COLO829 (cell line): ENCODE measurements around the gene PANK1.
A peak's percentile ranks its signal among the peaks of the same experiment; 100 is the strongest.
"Not testable (repeated sequence)": the region's sequence is repeated elsewhere in the genome, so short reads cannot be mapped to it uniquely, and the experiment has no call there.

Experiments
- DNase-seq: peaks from one replicate; pipeline ENCODE4 v3.0.0; 2012; ENCODE audit warnings: low spot score

PANK1 gene

DNA sequence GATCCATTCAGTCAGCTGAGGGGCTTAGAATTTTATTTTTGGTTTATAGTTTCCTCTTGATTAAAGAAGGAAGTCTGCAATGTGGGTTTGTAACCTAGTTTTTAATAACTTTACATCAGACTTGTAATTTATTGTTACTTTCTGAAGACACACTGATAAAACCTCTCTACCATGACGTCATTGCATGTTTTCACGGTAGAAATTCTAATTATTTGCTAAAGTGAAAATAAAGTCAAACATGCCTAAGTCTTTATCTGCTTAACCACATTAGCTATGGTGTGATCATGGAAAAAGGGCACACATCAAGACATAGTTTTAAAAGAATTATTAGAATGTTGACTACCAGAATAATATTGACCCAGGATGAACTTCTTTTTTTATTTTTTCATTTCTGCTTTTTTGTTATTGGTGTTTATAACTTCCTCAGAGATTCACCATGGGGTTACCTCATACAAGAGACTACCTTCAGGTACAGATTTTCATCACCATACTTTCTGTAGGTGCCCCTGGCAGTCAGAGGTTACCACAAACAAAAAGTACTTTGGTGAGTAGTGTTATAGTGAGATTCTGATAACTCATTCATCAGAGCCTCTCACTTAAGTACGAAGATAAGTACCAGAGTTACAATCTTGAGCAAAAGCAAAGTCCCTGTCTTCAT lies 7.0 kb upstream of the PANK1 start:
- no peak for DNase-seq

DNA sequence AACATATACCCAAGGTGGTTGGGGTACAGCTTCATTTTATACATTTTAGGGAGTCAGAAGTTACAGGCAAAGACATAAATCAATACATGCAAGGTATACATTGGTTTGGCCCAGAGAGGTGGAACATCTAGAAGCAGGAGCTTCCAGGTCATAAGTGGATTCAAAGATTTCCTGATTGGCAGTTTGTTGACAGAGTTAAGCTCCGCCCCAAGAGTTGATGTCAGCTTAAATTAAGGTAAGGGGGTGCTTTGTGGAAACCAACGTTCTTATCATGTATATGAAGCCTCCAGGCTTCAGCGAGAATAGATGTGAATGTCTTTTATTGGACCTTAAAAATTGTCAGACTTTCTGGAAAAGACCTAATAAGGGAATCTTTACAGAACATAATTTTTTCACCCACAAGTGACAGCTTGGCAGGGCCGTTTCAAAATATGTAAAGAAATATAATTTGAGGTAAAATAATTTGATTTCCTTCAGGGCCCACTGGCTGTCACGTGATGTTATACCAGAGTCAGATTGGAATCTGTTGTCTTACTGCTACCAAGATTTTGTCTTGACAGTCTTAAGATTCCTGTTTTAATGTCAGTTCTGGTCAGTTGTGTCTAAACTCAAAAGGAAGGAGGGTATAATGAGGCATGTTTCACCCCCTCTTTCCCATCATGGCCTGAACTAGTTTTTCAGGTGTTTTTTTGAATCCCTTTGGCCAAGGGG lies 6.3 kb upstream of the PANK1 start:
- no peak for DNase-seq

DNA sequence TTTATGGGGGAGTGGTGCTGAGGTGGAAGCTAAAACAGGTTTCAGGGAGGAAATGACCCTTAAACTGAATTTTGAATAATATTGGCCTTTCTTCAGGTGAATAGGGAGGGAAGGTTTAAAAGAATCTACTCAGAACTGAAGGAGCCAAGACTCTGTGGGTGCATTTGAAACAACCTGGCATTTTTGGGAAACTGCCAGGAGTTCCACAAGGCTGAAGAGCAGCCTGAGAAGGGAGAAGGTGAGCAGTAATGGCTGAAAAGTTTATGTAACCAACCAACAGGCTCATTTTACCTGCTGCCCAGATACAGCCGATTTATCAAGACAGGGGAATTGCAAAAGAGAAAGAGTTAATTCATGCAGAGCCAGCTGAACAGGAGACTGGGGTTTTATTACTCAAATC lies 4.0 kb upstream of the PANK1 start:
- DNase-seq, result no peak

GRCh38 chr10:89648074-89648473 lies 3.0 kb upstream of the PANK1 start:
- DNase-seq, result no peak

DNA sequence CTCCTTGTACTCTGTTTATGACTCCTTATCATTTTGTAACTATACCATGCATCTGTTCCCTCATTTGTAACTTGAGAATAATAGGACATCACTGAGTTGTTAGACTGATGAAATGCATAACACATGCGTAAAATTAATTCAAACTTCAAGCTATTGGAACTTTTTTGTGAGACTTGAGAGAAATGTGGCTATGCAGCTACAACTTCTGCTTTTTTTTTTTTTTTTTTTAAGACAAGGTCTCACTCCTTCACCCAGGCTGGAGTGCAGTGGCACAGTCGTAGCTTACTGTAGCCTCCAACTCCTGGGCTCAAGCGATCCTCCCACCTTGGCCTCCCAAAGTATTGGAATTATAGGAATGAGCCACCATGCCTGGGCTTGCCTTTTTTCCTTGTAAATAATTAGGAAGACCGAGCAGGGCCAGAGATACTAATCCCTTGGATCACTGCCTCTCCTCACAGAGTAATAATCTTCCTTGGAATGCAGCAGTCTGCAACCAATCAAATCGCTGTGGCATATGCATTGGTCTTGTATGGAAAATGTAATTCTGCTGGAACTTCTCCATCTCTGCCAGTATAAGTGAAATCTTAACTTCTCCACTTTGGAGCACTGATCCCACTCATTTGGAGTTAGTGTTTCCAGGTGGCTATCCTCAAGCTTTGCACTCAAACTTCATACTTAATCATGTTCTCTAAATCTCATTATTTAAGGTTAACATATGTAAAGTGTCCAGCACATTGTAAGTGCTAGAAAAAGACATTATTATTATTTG lies 2.0 kb upstream of the PANK1 start:
- no peak for DNase-seq

DNA sequence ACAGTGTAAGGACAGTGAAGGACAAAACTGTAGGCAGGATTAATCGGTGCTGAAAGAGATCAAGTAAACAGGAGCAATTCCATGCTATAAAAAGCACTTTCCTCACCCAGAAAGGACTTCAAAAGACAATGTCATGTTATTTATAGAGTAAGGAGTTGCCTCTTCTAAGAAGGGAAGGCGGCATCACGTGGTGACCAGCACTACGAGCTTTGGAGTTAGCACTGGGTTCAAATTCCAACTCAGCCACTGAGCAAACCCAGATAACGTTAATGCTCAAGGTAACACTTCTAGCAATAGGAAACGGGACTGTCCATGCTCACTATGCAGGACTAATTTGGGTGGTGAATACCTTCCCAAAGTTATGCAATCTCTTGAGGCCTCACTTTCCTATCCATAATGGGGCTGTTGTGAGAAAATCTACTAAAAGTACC lies 715 bp upstream of the PANK1 start:
- DNase-seq, result no peak

DNA sequence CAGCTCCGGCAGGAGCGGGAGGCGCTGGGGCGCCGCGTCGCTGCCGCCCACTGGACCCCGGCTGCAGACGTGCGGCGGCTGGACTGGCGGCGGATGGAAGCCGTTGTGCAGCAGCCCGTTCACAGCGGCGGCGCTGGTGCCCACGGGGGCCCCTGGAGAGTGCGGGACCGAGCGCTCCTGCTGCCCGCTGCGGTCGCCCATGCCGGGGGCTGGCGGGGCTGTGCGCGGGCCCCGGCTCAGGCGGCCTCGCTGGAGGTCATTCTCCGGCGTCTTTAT lies 413 bp downstream of the PANK1 start:
- DNase-seq, result no peak

DNA sequence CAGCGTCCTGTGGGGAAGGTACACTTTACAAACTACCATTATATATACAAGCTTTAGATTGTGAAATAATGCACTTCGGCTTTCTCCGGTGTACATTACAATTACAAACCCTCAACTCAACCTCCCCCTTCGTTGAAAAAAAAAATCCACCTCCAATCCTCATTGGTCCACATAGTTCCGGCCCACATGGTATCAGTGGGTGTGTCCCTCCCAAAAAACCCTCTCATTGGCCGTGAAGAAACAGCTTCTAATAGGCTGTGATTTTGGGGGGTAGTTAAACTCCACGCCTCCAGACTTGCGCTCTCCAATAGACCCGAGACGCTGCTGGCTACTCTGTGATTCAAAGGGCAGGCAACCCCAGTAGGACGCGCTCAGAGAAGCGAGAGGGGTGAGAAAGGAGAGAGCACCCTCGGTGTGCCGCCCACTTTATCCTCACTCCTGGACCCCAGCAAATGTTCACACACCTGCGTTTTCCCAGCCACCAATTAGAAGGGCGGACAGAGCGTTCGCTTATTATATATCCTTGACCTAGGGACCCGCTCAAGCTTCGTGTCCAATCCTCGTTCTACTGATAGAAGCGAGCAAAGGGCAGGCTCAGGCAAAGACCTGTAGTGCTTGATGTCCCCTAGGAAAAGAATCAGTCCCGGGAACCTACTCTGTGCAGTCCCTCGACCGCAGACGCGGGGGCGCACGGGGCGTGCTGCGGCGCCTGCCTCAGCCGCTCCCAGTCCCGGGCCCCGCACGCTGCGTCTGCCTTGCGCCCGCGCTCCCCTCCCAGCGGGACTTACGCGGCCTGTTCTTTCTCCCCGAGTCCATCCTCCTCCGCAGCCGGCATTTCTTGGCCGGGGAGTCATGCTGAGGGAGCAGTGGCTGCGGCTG lies 991 bp downstream of the PANK1 start:
- peak; percentile 55 for DNase-seq

DNA sequence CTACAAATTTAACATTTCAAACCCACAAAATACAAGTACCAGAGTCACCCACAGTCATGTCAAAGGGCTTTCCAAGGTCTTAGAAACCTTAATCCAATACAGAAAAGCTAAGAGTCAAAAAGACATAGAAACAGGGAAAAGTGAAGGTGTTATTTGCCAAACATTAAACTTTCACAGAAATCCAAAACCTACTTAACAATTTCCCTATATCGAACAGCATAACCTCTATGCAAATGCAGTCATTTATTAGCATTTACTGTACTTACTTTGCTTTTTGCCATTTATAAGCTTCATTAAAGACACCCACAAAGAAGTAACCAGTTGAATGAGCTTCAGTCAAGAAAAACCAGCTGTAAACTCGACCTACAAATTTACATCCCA lies 1.6 kb downstream of the PANK1 start:
- DNase-seq, result no peak

- no peak for DNase-seq
Observed at GRCh38 chr10:89642193-89642592, 2.8 kb downstream of the PANK1 start.

DNA sequence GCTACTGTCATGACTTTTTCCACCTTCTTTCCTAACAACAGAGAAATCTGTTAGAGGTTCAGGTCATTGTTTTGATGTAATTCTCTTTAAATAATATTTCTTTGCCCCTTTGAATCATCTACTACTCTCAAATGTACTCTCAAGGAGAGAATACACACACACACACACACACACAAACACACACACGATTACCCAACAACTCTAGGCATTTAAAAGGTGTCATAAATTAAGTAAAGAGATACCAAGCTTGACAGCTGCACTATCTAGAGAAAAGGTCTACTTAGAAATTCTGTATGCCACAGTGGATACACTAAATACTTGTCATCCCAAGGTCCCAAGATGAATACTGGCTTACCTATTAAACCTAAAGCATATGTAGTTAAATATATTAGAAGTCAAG lies 4.8 kb downstream of the PANK1 start:
- DNase-seq, result no peak

GRCh38 chr10:89639326-89639725 lies 5.7 kb downstream of the PANK1 start:
- DNase-seq, result no peak

DNA sequence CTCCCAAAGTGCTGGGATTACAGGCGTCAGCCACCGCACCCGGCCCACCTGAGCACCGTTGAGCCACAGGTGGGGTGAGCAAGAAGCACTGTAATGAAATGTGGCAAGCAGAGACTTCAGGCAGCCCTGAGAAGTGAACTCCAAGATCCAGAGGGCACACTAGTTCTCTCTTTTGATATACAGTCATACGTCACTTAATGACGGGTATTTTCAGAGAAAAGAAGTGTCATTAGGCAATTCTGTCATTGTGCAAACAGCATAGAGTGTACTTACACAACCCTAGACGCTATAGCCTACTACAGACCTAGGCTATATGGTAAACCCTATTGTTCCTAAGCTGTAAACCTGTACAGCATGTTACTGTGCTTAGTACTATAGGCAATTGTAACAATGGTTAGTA lies 7.9 kb downstream of the PANK1 start:
- DNase-seq, result no peak

- no peak for DNase-seq
Observed at GRCh38 chr10:89634637-89635036, 10.4 kb downstream of the PANK1 start.

- DNase-seq, result no peak
Observed at GRCh38 chr10:89633484-89633883, 11.6 kb downstream of the PANK1 start.

DNA sequence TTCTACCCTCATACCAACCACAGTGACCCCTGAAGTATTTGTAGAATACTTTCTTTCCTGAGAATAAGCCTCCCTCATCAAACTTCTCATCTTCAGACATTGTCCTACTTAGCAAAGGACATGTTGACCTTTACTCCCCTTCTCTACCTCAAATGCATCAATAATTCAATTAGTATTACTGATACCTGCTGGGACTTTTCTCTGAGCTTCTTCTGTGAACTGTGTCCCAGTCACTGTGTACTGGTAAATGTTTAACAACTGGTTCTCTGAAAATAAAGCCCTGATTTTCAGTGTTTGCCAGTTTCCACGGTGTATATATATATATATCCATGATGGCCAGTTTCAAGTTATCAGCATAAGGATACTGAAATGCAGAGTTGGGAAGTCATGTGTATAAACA lies 12.2 kb downstream of the PANK1 start:
- no peak for DNase-seq

GRCh38 chr10:89627830-89628229 lies 17.2 kb downstream of the PANK1 start:
- DNase-seq, result no peak

DNA sequence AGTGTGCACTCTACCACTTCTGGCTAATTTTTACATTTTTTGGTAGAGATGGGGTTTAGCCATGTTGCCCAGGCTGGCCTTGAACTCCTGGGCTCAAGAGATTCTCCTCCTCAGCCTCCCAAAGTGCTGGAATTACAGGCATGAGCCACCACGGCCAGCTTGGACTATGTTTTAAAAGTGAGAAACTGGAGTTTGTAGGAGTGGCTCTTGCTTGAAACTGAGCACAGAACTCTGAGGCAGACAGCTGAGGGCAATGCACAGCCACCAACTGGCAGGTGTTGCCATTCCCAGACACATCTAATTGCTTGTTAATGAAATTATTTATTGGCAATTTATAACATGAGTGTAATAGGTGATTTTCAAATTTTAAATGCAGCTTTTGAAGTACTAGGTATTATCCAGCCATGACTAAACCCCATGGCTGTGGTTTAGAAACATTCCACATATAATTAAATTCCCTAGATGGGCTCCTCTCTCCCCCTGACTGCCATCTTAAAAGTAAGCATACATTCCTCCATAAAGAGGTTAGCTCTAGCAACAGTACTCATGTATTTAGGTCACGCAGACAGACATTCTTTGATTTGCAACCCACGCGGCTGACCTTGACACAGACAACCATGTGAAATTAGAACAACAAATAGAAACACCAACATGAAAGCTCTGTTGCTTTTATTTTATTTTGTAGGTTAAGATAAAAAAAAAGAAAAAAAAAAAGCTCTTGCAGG lies 19.8 kb downstream of the PANK1 start:
- peak; percentile 2 for DNase-seq

DNA sequence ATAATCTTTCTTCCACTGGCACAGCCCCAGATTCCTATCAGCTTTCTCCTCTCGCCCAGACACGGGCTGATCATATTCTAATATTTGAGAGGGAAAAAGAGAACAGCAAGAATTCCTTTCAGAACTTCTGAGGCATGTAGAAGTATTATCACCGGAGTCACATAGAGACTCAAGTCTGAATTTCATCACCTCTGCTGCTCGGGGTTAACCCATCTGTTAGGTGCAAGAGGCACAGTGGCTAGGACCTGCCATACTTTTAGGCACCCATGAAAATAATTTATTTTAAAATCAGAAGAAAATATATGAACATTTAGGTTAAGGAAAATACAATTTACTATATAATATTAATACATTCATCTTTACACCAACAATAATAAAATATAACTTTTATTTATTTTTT lies 21.0 kb downstream of the PANK1 start:
- no peak for DNase-seq

DNA sequence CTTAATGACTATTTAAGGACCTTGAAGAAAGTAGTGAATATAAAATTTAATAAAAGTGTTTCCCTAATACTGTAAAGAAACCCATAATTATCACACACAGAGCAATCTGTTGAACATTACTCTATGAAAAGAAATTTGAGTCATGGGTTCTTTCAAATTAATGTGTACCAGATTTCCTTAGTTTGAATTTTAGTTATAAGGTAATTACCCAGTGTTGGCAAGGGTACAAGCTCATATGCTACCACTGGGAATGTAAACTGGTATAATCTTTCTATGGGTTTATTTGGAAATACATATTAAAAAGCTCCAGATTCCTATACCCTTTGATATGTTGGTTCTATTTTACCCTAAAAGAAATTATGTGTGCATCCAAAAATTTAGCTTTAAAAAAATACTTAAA lies 22.9 kb downstream of the PANK1 start:
- DNase-seq, result no peak

GRCh38 chr10:89621438-89621837 lies 23.6 kb downstream of the PANK1 start:
- no peak for DNase-seq

- DNase-seq, result not testable (repeated sequence)
Observed at GRCh38 chr10:89620296-89620695, 24.7 kb downstream of the PANK1 start.
